NCI-H1930 (cell line): ENCODE measurements around the gene DPYD.
A peak's percentile ranks its signal among the peaks of the same experiment; 100 is the strongest.

Experiments used
- DNase-seq, 2 experiments: peaks; one replicate each; lab custom pipeline; 2025; lab: John Stamatoyannopoulos, UW

DPYD gene

DNA sequence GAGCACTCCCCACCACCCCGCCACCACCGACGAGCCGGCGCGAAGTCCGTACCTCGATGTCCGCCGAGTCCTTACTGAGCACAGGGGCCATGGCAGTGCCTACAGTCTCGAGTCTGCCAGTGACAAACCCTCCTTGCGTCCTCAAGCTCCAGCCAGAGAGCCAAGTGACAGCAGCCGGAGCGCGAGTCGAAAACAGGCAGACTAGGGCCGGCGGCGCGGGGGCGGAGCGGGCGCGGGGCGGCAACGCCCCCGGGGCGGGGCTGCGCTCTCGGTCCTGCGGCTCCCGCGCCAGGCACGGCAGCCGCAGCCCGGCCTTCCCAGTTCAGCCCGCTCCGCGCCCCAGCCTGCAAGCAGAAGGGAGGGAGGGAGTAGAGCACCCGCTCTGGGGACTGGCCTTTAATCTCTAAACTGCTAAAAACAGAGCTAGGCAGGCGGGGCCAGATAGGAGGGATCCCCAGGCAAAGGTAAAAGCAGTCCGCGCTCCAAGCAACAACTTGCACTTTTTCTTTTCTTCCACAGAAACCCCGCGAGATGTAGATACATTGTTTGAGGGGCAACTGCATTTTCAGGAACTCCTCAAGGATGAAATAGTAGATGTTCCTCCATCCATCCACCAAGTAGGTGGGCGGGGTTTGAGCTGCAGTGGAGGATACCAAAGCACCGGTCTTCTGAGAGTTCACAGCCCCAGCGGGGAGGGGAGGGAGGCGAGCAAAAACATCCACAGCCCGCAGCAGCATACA is at the start of gene DPYD:
Gene DPYD (minus strand): TSS at position 203 of the 740 bp plus-strand sequence. CDS start 112 bp downstream, at position 91.
- peak; percentile 57 to 59 for DNase-seq

DNA sequence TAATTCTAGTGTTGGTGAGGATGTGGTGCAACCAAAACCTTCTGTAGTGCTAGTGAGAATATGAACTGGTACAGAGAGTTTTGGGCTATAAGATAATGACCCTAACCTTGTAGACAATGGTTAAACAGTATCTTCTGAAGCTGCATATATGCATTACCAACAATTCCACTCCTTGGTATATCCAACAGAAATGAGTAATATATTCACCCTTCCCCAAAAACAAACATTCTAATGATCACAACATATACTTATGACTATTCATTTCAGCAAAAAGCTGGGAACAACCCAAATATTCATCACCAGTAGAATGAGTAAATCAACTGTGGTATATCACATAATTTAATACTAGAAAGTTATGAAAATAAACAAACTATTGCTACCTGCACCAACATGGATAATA is 39.6 kb upstream of the DPYD start:
- no peak for DNase-seq

DNA sequence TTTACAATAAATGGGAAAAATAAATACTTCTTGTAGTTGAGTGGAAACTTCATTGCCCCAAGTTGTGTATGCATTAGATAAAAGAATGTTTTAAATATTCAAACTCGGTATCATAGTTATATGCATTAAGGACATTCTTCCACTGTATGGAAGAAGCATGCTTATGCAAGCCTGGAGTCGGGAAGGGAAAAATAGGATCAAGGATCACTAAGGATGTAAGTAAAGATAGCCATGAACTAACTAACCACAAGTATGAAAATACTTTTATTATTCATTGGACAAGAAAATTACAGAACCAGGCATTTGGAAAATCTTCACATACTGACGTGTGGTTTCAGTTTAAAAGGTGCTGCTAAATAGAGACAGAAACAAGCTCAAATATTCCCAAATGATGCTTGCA is 26.9 kb upstream of the DPYD start:
- no peak for DNase-seq

DNA sequence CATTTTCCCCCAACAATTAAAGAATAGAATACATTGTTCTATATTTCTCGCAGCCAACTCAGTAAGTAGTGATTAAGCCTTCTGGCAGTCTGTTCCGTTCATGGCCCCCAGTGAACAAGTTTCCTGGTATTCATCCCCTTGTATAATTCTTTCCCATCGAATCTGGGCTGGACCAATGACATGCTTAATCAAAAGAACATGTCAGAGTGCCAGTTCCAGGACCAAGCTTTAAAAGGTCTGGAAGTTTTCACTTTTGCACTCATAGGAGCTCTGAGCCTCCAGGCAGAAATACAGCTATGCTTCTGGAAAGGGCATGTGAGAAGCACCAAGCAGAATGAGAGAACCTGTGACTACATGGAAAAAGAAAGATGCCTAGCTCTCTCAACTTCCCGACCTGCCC is 22.5 kb upstream of the DPYD start:
- no peak for DNase-seq

DNA sequence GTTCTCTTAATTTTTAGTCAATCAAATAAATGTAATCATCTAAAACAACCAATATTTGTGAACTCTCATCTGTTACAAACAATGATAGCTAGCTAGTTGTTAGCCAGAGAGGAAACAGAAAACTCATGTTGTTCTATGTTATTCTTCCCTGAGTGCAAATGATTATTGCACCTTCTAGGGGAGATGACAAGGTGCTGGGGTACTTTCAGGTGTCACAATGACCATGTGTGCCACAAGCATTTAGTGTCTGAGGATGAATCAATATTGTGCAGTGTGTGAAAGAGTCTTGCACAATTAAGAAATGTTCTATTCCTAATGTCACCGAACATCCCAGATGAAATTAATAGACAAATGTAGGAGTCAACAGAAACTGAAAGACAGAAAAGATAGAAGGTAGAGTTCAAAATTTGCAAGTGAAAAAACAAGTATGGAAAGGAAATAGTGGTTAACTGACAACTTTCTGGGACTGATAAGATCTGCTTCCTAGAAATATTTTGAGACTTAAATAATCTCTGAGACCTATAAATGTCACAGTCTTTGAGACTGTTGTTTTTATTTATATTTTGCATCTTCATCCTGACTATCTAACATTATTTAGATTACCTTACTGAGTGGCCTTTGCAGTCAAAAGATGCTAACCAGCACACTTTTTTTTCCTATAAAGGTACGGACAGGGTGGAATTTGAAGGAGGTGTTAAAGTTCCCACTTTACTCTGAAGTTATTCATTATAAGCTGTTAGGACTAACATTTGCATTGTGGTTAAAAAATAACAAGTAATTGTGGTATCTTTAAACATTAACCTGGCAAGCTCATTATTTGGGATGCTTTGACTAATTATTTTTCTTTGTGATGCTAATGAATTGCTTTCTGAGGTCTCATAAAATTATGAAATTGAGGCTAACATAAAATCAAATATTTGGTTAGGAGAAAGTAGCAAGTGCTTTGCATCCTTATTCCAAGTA is 21.6 kb upstream of the DPYD start:
- DNase-seq = no peak

DNA sequence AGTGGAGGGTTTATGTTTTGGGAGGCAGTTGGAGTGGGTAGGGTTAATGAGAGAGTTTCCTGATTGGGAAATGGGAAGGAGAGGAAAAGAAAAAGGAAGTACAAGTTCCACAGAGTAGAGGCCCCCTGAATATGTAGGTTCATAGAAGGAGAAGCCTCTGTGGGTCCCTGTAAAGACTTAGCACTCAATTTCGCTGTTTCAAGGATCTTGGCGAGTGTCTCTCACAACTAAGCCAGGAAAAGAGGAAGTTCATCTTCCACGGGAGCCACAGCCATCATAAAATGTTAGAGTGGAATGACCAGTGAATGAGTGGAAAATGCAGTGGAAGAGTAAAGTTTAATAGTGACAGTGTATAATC is 17.4 kb upstream of the DPYD start:
- no peak for DNase-seq

DNA sequence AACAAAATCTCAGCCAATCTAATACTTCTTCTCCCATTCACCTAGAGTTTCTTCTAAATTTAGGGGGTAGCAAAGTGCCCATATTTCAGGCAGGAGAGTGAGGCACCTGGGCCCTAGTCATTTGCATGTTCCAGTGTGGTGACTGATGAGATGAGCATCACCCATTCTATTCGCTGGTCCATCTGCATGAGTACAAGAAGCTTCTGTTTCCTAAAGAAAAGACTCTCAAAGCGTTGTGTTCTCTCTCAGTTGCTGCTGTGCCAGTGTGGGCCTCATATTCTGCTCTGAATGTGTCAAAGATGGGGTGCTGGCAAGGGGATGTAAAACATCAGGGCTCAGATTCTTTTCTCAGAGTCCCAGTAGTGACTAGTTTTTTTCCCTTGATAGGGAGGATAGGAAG is 16.1 kb upstream of the DPYD start:
- no peak for DNase-seq

DNA sequence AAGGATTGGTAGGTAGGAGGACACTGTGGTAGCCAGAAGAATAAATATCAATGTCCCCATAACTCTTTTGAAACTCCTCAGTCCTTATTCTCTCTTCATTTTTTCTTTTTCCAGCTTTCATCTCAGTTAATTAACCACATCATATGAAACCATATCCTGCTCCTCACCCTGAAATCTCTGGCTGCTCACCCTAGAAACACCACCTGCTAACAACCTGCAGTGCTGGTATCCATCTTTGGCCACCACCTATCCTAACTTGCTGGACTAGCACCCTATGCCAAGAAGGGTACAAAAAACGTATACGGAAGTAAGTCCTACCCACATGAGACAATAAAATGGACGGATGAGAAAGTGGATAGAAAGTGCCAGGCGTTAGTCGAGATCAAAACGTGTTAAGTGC is 13.7 kb upstream of the DPYD start:
- DNase-seq = no peak

DNA sequence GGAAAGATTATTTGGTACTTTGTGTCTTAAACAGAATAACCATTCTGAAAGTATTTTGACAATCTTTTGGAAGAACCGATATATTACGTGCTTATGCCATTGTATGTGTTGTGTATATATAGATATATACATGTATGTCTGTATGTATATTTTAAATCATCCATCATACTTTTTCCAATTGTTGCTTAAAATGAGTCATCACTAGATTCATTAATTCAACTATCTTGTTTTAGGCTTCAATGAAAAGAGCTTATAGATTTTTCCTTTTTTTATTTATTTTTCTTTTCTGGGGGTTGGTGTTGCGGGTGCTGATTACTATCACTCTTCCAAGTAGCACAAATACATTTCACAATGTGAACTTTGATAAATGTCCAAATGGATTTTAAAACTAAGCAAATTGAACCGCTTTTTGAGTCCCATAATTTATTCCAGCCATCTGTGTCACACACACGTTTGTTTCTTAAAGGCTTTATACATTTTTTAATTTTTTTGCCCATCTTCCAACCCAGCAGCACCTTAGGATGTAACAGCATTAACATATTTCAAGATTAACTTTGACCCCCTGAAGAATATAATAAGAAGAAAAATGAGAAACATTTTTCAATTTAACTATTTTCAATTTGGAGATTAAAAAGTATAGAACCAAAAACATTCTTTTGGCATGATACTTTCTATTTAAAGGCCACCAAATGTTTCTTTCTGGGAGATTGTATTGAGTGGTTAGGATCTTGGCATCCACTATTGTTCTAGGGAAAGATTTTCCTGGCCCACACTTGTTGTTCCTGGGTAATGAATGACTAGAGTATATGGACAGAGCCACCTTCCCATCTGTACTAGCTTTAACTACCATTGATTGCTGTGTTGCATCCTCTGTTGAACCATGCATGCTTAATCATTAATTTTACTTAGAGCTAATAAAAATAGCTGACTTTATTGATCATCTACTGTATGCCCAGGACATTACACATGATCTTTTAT is 9.3 kb upstream of the DPYD start:
- no peak for DNase-seq

DNA sequence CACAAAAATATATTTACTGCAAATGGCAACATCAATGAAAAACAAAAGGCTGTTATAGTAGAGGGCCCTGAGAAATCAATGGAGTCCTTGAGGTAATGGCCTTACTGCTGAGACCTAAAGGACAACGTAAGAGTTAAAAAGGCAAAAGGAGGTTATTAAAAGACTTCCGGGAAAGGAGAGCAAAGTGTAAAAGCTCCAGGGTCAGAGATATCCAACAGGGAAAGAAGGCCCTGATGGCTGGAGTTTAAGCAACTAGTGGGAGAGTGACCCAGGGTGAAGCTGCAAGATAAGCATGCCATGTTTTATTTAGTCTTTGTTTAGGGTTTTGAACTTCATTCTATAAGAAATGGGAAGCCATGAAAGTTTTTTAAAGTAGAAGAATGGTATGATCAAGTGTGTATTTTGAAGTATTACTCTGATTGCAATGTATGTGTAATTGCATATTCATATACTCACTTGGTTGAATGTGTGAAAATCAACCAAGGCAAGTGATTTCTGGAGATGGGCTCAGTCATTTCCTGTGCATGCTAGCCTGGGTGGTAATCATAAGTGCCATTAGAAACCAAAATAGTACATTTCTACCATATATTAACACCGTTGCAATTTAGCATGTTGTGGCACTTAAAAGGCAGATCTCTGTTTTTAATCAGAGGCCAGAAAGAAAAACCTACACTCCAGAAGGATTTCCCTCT is 5.3 kb upstream of the DPYD start:
- DNase-seq = no peak

DNA sequence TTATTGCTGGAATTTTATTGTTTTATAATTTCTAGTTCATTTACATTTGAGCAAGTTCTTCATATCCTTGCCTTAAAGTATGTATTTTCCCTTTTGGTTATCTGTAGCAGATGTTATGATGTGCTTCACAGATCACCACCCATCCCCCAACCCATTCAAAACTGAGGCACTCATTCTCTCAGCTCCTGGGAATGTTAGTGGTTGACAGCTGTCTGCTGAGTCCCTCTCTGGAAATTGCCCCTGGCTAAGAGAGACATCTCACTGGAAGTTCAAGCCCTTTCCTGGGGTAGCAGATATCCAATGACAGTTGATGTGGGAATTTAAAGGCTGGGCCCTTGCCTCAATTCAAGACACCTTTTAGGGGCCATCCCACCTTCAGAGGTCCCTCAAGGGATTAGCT is 4.3 kb upstream of the DPYD start:
- DNase-seq = no peak

DNA sequence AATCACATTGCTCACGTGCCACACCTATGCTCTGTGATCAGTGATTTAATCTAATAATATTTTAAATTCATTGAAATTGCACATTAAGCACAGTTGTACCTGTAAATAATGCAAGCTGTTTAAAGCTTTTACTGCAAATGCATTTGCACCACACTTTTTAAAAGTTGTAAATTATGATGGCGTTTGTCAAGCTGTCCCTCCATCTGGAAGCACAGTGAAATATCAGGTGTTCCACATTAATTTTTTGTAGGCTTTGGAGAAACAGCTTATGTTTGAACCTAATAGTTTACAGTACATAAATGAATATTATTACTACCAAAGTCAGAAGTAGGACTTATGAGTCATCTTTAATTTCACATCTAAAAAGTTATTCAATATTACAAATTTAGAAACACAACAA is 3.0 kb upstream of the DPYD start:
- no peak for DNase-seq

DNA sequence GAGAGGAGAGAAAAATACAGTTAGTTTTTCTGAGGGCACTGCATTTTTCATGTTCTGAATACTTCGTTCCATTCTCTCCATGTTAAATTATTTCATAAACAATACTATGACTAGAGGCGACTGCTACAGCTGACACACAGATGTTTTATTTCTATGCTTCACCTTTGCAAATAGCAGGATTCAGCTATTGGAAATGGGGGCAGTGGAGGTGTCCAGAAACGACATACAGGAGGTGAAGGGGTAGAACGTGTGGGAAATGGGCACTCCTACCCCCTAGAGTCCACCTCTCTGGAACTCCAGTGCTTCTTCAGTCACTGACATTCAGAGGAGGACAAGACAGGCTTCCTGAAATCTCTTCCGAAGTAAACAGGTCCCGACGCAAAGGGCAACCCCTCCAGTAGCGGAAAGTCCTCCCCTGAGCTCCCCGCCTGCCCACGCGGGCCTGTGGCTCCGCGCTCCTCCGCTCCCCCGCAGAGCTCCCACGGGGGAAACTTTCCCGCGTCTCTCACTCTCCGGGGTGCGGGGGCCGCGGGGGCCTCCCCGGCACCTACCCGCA is 480 bp downstream of the DPYD start:
- no peak for DNase-seq

DNA sequence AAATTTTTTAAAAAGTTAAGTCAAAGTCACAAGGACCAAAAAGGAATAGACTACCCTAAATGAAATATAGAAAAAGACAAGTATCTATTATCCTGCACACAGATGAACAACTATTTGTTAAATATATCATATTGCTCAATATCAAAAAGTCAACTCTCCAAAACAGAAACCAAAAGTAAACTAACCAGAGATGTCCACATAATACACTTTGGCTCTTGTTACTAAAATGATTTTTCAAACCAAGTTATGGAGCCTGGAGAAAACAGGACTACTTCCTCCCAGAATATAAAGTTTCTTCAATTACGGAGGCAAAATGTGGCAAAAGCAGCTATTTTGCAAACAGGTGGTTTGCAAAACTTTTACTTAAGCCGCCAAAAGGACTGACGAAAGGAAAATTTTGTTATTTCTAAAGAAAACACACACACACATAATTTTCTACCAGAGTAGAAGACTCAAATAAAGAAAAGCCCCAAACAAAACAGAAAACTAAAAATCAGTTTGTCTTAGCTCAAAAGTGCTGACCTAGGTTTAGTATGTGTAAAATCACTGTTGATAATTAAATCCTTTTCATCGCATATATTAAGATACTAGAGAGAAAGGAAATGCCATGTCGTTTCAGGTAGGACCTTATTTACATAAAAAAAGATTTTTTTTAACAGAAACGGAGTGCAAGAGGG is 1.1 kb downstream of the DPYD start:
- DNase-seq = no peak

DNA sequence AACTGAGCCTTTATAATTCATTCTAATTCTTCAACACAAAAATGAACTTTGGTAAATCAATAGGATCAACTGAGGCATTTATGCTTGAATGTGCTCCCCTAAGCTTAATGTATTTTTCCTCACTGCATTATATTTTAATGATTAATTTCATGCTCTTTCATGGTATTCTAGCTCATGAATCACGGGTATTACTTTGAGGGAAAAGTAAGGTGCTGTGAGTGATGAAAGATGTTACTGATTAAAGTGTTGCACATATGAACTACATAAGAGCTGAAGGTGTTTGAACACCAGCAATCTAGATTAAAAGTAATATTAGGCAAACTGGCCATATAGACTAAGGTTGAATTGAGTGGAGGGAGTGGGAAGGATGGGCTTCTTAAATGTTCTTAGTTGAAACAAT is 1.9 kb downstream of the DPYD start:
- no peak for DNase-seq

DNA sequence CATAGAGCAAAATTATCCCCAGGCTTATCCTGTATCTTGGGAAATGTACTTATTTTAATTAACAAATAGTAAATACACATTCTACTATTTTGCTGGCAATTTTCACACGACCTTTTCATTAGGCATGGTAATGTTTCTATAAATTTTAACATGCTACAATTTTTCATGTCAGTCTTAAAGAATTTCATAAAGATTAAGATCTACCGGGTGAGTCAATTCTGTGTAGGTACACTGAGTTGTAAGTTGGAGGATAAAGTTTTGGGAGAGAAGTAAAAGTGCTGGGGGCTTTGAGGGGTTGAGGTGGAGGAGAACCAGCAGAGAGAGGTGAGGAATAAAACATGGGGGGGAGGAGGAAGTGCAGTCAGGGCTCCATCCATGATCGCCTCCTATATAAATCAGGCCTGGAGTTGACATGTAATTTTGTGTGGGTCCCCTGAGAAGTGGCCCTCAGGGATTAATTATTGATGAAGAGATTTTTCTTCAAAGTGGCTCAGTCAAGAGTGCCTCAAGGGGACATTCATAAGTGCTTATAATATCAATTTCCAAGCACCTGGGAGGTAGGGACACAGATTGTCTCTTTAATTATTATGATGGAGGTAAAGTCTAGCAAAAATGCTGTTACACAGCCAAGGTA is 7.2 kb downstream of the DPYD start:
- no peak for DNase-seq

DNA sequence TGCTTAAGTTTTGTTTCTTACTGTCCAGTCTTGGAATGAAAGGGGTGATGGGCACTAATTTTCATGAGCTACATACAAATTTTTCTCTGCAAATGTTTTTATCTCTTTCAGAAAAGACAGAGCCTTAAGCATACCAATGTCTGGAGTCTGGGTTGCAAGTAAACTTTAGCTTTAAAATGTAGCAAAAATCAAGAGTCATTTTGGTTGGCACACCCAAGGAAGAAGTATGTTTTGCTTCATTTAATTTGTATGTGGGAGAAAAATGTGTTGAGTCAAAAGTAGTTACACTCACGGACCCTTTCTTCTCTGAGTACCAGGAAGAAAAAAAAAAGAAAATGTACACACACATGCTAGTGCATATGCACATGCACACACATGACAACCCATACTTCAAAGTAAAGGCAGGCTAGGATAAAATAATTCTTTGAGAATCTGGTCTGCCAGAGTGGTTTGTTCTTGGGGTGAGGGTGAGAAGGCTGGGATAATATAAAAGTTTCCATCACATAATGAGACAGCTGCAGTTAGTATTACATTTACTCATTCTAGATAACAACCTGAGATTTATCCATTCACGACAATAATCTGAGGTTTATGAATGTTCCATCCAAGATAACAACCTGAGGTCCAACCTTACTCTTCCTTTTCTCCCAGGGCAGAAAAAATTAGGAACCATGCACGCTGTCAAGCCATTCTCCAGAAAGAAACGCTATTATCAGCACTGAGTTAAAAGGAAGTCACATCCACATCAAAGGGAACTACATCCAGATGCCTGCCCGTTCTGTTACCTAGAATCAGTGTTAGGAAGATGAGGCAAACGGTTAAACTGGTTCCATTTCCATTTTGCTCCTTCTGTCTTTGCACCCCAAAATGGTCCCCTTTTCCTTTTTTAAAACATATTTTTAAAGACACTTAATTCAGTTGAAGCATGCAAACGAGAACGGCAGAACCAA is 9.3 kb downstream of the DPYD start:
- no peak for DNase-seq

DNA sequence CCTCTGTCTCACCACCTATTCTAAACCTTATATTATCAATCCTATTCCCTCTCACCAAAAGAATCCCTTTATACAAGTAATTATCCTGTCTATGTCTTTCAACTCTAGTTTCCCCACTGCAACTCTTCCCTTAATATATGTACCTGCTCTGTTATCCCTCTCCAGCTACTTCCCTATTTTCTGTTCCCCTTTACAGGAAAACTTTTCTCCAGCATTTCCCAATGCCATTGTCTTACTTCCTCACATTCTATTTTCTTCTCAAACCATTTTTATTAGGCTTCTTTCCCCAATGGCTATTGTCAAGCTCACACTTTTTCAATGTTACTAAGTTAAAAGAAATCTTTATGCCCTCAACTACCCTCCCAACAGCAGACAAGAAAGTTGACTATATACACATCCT is 11.6 kb downstream of the DPYD start:
- no peak for DNase-seq

DNA sequence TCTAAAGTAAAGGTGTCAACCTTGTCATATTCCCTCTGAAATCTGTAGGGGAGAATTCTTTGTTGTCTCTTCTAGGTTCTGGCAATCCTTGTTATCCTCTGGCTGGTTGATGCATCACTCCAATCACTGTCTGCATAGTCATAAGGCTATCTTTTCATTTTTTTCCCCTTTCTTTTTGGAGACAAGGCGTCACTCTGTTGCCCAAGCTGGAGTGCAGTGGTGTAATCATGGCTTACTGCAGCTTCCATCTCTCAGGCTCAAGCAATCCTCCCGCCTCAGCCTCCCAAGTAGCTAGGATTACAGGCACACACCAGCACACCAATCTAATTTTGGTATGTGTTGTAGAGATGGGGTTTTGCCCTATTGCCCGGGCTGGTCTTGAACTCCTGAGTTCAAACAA is 12.9 kb downstream of the DPYD start:
- DNase-seq = no peak
